22Rv1 (cell line): ENCODE results near the gene MYO7B.

Source experiments
- ZFX ChIP-seq: fragments of 450-650 bp; IDR thresholded peaks from 2 replicates; pipeline ENCODE4 v1.6.1; 2017; ENCODE audit warnings: antibody characterized with exemption, borderline replicate concordance
- TF ChIP-seq, protein P1 (sequence below): fragments of 450-650 bp; IDR thresholded peaks from 2 replicates; pipeline ENCODE4 v1.5.1; 2017; ENCODE audit warnings: mild to moderate bottlenecking

DNA sequence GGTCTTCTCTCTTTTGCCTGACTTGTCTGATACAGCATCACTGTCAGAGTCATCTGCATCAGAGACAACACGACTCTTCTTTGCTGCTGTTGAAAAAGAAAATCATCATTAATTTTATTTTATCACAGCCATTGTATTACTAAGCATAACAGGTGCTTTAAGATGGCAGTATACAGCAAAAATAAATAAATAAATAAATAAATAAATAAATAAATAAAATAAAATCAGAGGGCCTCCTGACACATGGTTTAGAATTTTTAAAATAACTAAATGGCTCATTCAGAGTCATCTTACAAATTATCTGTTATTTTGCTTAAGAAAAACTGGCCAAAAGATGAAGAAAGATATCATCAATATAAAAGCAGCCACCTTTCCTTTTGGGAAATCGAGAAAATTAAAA lies 32.0 kb upstream of the MYO7B start:
- TF ChIP-seq, protein P1, sequence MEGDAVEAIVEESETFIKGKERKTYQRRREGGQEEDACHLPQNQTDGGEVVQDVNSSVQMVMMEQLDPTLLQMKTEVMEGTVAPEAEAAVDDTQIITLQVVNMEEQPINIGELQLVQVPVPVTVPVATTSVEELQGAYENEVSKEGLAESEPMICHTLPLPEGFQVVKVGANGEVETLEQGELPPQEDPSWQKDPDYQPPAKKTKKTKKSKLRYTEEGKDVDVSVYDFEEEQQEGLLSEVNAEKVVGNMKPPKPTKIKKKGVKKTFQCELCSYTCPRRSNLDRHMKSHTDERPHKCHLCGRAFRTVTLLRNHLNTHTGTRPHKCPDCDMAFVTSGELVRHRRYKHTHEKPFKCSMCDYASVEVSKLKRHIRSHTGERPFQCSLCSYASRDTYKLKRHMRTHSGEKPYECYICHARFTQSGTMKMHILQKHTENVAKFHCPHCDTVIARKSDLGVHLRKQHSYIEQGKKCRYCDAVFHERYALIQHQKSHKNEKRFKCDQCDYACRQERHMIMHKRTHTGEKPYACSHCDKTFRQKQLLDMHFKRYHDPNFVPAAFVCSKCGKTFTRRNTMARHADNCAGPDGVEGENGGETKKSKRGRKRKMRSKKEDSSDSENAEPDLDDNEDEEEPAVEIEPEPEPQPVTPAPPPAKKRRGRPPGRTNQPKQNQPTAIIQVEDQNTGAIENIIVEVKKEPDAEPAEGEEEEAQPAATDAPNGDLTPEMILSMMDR: no peak
- TF ChIP-seq ZFX: no peak
